ENCODE data around the gene TEX13D. TPM values are rescaled to one million over a fixed set of nuclear protein-coding genes. Genes with fewer than 3 reads are reported as not detected.
"Not testable (repeated sequence)": the region's sequence is repeated elsewhere in the genome, so short reads cannot be mapped to it uniquely, and the experiment has no call there.

TEX13D gene
- total RNA-seq: not detected
- not detected for polyA plus RNA-seq
- long read RNA-seq, donor 1: 0 reads
- long read RNA-seq, donor 2: 0 reads
- long read RNA-seq, donor 3: 0 reads

- no peak for DNase-seq
- no peaks in the 10 kb centered on the region for H3K36me3 ChIP-seq
- H3K27me3 ChIP-seq: no peaks in the 10 kb centered on the region
- no peaks in the 10 kb centered on the region for H3K4me1 ChIP-seq
- H3K27ac ChIP-seq: no peak within 1 kb of the TSS
- no peak within 1 kb of the TSS for H3K4me3 ChIP-seq
- no peaks in the 10 kb centered on the region for H3K9me3 ChIP-seq
- TF ChIP-seq CTCF (IDR thresholded peaks at IDR 0.05): no peak
- intact Hi-C loops (cut with DNase I): no loop called here
- ATAC-seq: no peak
- whole genome bisulfite sequencing, 2 donors: 95 to 98% methylated on average over 44 to 57 of the region's 57 CpGs
These were observed at the start of gene TEX13D for GRCh38 chrX:124332481-124333424. TSS of gene TEX13D (plus strand) at chrX:124332660. CDS start at chrX:124332918, 258 bp downstream.

- no peak overlapping the region for H3K27ac ChIP-seq
- no peak for ATAC-seq
- H3K4me3 ChIP-seq: no peak overlapping the region
- no peaks in the 10 kb centered on the region for H3K27me3 ChIP-seq
- no peaks in the 10 kb centered on the region for H3K9me3 ChIP-seq
- DNase-seq: no peak
- TF ChIP-seq CTCF (IDR thresholded peaks at IDR 0.05): no peak
- no peaks in the 10 kb centered on the region for H3K36me3 ChIP-seq
- 63 to 68% methylated on average over 4 of the region's 4 CpGs for WGBS, 2 donors
- intact Hi-C loops (cut with DNase I): no loop called here
- H3K4me1 ChIP-seq: no peaks in the 10 kb centered on the region
These were observed 43.0 kb upstream of the TEX13D start for GRCh38 chrX:124289443-124289842.

- no peak overlapping the region for H3K27ac ChIP-seq
- no peaks in the 10 kb centered on the region for H3K27me3 ChIP-seq
- DNase-seq: no peak
- H3K36me3 ChIP-seq: no peaks in the 10 kb centered on the region
- H3K4me3 ChIP-seq: no peak overlapping the region
- no peak for ATAC-seq
- H3K4me1 ChIP-seq: no peaks in the 10 kb centered on the region
- intact Hi-C loops (cut with DNase I): no loop called here
- TF ChIP-seq CTCF (IDR thresholded peaks at IDR 0.05): no peak
- H3K9me3 ChIP-seq: no peaks in the 10 kb centered on the region
These were observed 38.6 kb upstream of the TEX13D start for GRCh38 chrX:124293810-124294209.

- H3K4me1 ChIP-seq; H3K9me3 ChIP-seq; H3K4me3 ChIP-seq; ATAC-seq; H3K27me3 ChIP-seq; DNase-seq; intact Hi-C loops (cut with DNase I); H3K36me3 ChIP-seq; H3K27ac ChIP-seq: not testable (repeated sequence)
- WGBS, 2 donors: 98 to 100% methylated on average over 4 of the region's 4 CpGs
These were observed 33.1 kb upstream of the TEX13D start for GRCh38 chrX:124299323-124299722.

- Histone ChIP-seq H3K4me1 (no peaks in the 10 kb centered on the region), H3K27ac (no peak overlapping the region), H3K4me3 (no peak overlapping the region), H3K27me3 (no peaks in the 10 kb centered on the region), H3K9me3 (no peaks in the 10 kb centered on the region), H3K36me3 (no peaks in the 10 kb centered on the region)
- ATAC-seq (no peak), DNase-seq (no peak)
- TF ChIP-seq CTCF (IDR thresholded peaks at IDR 0.05): no peak
- WGBS, 2 donors: 73 to 74% methylated on average over 4 of the region's 4 CpGs
- intact Hi-C loops (cut with DNase I): no loop called here
These were observed 32.1 kb upstream of the TEX13D start for GRCh38 chrX:124300405-124300804.
